Prostate gland (tissue), 2 donors: ENCODE results near the gene GLT1D1. TPM values are rescaled to one million over a fixed set of nuclear protein-coding genes. Genes with fewer than 3 reads are reported as not detected.

Experiments used
- DNase-seq: peaks from one replicate; pipeline ENCODE4 v3.0.0-alpha.2; 2019; ENCODE audit warnings: low spot score
- H3K27ac ChIP-seq, 2 donors: fragments of 200-600 bp; sonication (generic); 2 replicates each; pipeline ENCODE4 v1.5.1; 2017 to 2019
- H3K27me3 ChIP-seq: fragments of 200-600 bp; sonication (generic); replicated peaks from 2 replicates; pipeline ENCODE4 v1.5.1; 2019; ENCODE audit not compliant: insufficient read depth
- H3K36me3 ChIP-seq, 2 donors: fragments of 200-600 bp; sonication (generic); 1 replicate in 1 of 2; 2 replicates in 1 of 2; pipeline versions ENCODE4 v1.5.1 to v1.8.1; 2017 to 2019
- H3K4me1 ChIP-seq: fragments of 200-600 bp; sonication (generic); replicated peaks from 2 replicates; pipeline ENCODE4 v1.5.1; 2019
- H3K4me3 ChIP-seq, 2 donors: fragments of 200-600 bp; sonication (generic); 2 replicates each; pipeline ENCODE4 v1.5.1; 2017 to 2019
- H3K9me3 ChIP-seq: fragments of 200-600 bp; sonication (generic); 2 replicates; pipeline ENCODE4 v1.5.1; 2017
- POLR2A ChIP-seq: fragments of 450-650 bp; IDR thresholded peaks from one replicate; pipeline ENCODE4 v1.6.1; 2016; ENCODE audit warnings: antibody characterized with exemption, mild to moderate bottlenecking
- POLR2AphosphoS5 ChIP-seq: sonication (generic); formaldehyde crosslinking; IDR thresholded peaks from one replicate; pipeline ENCODE4 v1.6.1; 2017; ENCODE audit warnings: antibody characterized with exemption
- WGBS: methylation state at CpG from one replicate; pipeline ENCODE4 v1.1.5; 2018; 5-methylcytosine and 5-hydroxymethylcytosine counted together
- intact Hi-C: fragments of 100-400 bp; cut with DNase I; formaldehyde crosslinking; loops from one replicate; pipeline ENCODE4 v1.14.2; 2022
- total RNA-seq, 2 donors: library from RNA; depleted of rRNA; stranded (reverse); fragments of >200 nt; gene quantifications; one replicate each; pipeline ENCODE4 v1.1.0, GENCODE V29; 2016
- TF ChIP-seq, protein P1 (sequence below), 4 experiments: fragments of 200-600 bp in 2 of 4; fragments of 450-650 bp in 2 of 4; sonication (generic) in 2 of 4; IDR thresholded peaks; 1 replicate in 3 of 4; 2 replicates in 1 of 4; pipeline ENCODE4 v1.5.1; 2016 to 2019; ENCODE audit warnings: antibody characterized with exemption in 4 of 4, mild to moderate bottlenecking in 2 of 4, moderate library complexity in 2 of 4

Gene GLT1D1
- total RNA-seq, 2 donors from 2014 or later: 1.9 TPM; not detected in 1

GRCh38 chr12:128813392-128813791 is 39.9 kb upstream of the GLT1D1 start:
- TF ChIP-seq, protein P1, sequence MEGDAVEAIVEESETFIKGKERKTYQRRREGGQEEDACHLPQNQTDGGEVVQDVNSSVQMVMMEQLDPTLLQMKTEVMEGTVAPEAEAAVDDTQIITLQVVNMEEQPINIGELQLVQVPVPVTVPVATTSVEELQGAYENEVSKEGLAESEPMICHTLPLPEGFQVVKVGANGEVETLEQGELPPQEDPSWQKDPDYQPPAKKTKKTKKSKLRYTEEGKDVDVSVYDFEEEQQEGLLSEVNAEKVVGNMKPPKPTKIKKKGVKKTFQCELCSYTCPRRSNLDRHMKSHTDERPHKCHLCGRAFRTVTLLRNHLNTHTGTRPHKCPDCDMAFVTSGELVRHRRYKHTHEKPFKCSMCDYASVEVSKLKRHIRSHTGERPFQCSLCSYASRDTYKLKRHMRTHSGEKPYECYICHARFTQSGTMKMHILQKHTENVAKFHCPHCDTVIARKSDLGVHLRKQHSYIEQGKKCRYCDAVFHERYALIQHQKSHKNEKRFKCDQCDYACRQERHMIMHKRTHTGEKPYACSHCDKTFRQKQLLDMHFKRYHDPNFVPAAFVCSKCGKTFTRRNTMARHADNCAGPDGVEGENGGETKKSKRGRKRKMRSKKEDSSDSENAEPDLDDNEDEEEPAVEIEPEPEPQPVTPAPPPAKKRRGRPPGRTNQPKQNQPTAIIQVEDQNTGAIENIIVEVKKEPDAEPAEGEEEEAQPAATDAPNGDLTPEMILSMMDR (IDR thresholded peaks at IDR 0.05): no peak
- TF ChIP-seq POLR2AphosphoS5 (no peak), POLR2A (no peak)
- H3K27me3 ChIP-seq: no peaks in the 10 kb centered on the region
- no peaks in the 10 kb centered on the region for H3K9me3 ChIP-seq
- no peaks in the 10 kb centered on the region for H3K36me3 ChIP-seq
- intact Hi-C loops: no loop called here
- WGBS: 88% methylated on average over 10 of the region's 10 CpGs
- DNase-seq: no peak
- H3K4me3 ChIP-seq: no peak overlapping the region
- H3K4me1 ChIP-seq: no peaks in the 10 kb centered on the region
- no peak overlapping the region for H3K27ac ChIP-seq

DNA sequence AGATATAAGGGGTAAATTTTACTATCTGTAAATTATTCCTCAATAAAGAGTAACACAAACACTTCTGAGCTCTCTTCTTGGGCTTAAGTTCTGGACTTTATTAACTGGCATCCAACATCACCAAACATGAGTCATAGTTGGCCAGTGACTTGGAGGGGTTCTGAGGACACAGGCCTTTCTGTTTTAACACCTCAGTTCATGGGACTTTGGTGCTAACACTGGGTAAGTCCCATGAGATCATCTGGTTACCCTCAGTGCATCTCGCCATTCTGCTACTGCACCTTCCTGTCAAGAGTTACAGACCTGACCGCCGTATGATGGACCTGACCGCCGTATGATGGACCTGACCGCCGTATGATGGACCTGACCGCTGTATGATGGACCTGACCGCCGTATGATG is 39.4 kb upstream of the GLT1D1 start:
- H3K4me1 ChIP-seq: no peaks in the 10 kb centered on the region
- no peaks in the 10 kb centered on the region for H3K27me3 ChIP-seq
- H3K4me3 ChIP-seq: no peak overlapping the region
- intact Hi-C loops: no loop called here
- no peak for DNase-seq
- WGBS: 80% methylated on average over 10 of the region's 10 CpGs
- no peaks in the 10 kb centered on the region for H3K9me3 ChIP-seq
- no peaks in the 10 kb centered on the region for H3K36me3 ChIP-seq
- TF ChIP-seq, protein P1 (IDR thresholded peaks at IDR 0.05): no peak
- TF ChIP-seq POLR2A: no peak
- TF ChIP-seq POLR2AphosphoS5: no peak
- H3K27ac ChIP-seq: no peak overlapping the region

GRCh38 chr12:128814411-128815261 is 38.6 kb upstream of the GLT1D1 start:
- no peak overlapping the region for H3K27ac ChIP-seq
- DNase-seq: no peak
- no peaks in the 10 kb centered on the region for H3K36me3 ChIP-seq
- H3K4me1 ChIP-seq: no peaks in the 10 kb centered on the region
- H3K9me3 ChIP-seq: no peaks in the 10 kb centered on the region
- intact Hi-C loops: no loop called here
- 91% methylated on average over 25 of the region's 25 CpGs for WGBS
- no peak for TF ChIP-seq POLR2A
- TF ChIP-seq, protein P1 (IDR thresholded peaks at IDR 0.05): no peak
- H3K27me3 ChIP-seq: no peaks in the 10 kb centered on the region
- H3K4me3 ChIP-seq: no peak overlapping the region

DNA sequence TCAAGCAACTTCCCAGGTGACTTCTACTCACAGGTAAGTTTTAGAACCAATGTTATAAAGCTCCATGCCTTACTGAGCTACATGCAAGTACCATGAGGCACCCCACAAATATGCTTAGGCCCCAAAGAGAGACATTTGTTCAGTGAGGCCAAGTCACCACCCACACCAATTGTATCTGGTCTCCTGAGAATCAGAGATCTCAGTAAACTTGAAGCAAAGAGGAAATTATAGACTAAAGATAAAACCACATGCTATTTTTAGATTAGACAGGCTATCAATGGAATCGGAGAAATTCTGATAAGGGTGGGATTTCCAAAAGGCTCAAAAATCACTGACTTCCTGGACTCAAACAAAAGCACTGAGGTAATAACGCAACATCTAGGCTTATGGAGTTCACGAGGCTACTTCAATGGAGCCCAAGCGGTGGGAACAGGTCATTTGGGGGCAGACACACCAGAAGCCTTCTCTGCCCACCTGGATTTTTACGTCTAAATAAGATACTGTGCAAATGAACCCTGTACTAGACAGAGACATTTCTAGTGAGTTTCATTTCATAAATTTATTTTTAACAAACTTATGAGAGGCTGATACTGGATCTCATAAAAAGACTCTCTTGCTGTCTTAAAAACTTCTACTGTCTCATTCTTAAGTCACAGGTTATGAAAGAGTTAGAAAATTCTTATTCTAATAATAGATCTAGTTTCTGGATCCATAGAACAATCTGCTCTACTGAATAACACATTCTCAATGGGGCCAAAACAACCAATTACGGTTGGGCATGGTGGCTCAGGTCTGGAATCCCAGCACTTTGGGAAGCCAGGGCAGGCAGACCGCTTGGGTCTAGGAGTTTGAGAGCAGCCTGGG is 37.3 kb upstream of the GLT1D1 start:
- 83% methylated on average over 7 of the region's 7 CpGs for WGBS
- intact Hi-C loops: no loop called here
- no peaks in the 10 kb centered on the region for H3K27me3 ChIP-seq
- H3K27ac ChIP-seq: no peak overlapping the region
- no peaks in the 10 kb centered on the region for H3K9me3 ChIP-seq
- H3K4me3 ChIP-seq: no peak overlapping the region
- H3K36me3 ChIP-seq: no peaks in the 10 kb centered on the region
- no peaks in the 10 kb centered on the region for H3K4me1 ChIP-seq
- TF ChIP-seq, protein P1 (IDR thresholded peaks at IDR 0.05): no peak
- no peak for TF ChIP-seq POLR2AphosphoS5
- no peak for TF ChIP-seq POLR2A
- DNase-seq: no peak
